ENCODE data around the gene TACR2.

DNA sequence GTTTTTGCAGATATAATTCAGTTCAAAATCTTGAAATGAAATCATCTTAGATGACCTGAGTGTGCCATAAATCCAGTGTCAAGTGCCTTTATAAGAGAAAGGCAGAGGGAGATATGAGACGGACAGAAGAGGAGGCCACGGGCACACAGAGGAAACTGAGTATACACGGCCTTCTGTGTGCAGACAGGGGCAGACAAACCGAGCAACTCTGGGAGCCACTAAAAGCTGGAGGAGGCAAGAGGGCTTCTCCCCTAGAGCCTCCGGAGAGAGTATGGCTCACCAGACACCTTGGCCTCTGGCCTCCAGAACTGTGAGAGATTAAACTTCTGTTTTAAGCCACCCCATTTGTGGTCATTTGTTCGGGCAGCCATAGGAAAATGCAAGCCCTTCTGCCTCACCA, 47.2 kb upstream of the TACR2 start:
- no peak for TF ChIP-seq POLR2A (IDR thresholded peaks at IDR 0.05; ENCODE audit: extremely low read depth, insufficient read length)
- TF ChIP-seq, protein P1, sequence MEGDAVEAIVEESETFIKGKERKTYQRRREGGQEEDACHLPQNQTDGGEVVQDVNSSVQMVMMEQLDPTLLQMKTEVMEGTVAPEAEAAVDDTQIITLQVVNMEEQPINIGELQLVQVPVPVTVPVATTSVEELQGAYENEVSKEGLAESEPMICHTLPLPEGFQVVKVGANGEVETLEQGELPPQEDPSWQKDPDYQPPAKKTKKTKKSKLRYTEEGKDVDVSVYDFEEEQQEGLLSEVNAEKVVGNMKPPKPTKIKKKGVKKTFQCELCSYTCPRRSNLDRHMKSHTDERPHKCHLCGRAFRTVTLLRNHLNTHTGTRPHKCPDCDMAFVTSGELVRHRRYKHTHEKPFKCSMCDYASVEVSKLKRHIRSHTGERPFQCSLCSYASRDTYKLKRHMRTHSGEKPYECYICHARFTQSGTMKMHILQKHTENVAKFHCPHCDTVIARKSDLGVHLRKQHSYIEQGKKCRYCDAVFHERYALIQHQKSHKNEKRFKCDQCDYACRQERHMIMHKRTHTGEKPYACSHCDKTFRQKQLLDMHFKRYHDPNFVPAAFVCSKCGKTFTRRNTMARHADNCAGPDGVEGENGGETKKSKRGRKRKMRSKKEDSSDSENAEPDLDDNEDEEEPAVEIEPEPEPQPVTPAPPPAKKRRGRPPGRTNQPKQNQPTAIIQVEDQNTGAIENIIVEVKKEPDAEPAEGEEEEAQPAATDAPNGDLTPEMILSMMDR (IDR thresholded peaks at IDR 0.05; ENCODE audit: low read depth, low read length), result no peak
- TF ChIP-seq, protein P2, sequence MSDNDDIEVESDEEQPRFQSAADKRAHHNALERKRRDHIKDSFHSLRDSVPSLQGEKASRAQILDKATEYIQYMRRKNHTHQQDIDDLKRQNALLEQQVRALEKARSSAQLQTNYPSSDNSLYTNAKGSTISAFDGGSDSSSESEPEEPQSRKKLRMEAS (IDR thresholded peaks at IDR 0.05; ENCODE audit: low read depth, low read length), result no peak

Data from NB4 (cell line).